Smooth muscle cell (in vitro differentiated cells): ENCODE measurements around the gene CNTRL. TPM values are rescaled to one million over a fixed set of nuclear protein-coding genes. Genes with fewer than 3 reads are reported as not detected.
"Not testable (repeated sequence)": the region's sequence is repeated elsewhere in the genome, so short reads cannot be mapped to it uniquely, and the experiment has no call there.

Source experiments
- DNase-seq: peaks from one replicate; lab custom pipeline; 2025; ENCODE audit not compliant: unreplicated experiment; lab: John Stamatoyannopoulos, UW
- H2AFZ ChIP-seq: fragments of 200-600 bp; sonication (generic); 2 replicates; pipeline ENCODE4 v1.6.0; 2016; ENCODE audit warnings: antibody characterized with exemption, low read depth, mild to moderate bottlenecking
- H3F3A ChIP-seq: fragments of 200-600 bp; sonication (generic); 2 replicates; pipeline ENCODE4 v1.6.0; 2017; ENCODE audit warnings: antibody characterized with exemption, low read depth
- H3K27ac ChIP-seq: fragments of 200-600 bp; sonication (generic); 2 replicates; pipeline ENCODE4 v1.5.1; 2016; ENCODE audit warnings: low read depth, mild to moderate bottlenecking
- H3K27me3 ChIP-seq: fragments of 200-600 bp; sonication (generic); 2 replicates; pipeline ENCODE4 v1.6.1; 2016; ENCODE audit warnings: low read depth, mild to moderate bottlenecking
- H3K36me3 ChIP-seq: fragments of 200-600 bp; sonication (generic); 2 replicates; pipeline ENCODE4 v1.5.1; 2016; ENCODE audit warnings: low read depth
- H3K4me1 ChIP-seq: fragments of 200-600 bp; sonication (generic); 2 replicates; pipeline ENCODE4 v1.5.1; 2016; ENCODE audit warnings: low read depth
- H3K4me2 ChIP-seq: fragments of 200-600 bp; sonication (generic); 2 replicates; pipeline ENCODE4 v1.6.0; 2016; ENCODE audit warnings: mild to moderate bottlenecking
- H3K4me3 ChIP-seq: fragments of 200-600 bp; sonication (generic); 2 replicates; pipeline ENCODE4 v1.5.1; 2016; ENCODE audit warnings: mild to moderate bottlenecking
- H3K79me2 ChIP-seq: fragments of 200-600 bp; sonication (generic); 2 replicates; pipeline ENCODE4 v1.6.0; 2016; ENCODE audit warnings: low read depth, mild to moderate bottlenecking
- H3K9ac ChIP-seq: fragments of 200-600 bp; sonication (generic); 2 replicates; pipeline ENCODE4 v1.6.0; 2016; ENCODE audit warnings: low read depth
- H3K9me3 ChIP-seq: fragments of 200-600 bp; sonication (generic); replicated peaks from 2 replicates; pipeline ENCODE4 v1.5.1; 2016; ENCODE audit warnings: low read depth
- H4K20me1 ChIP-seq: fragments of 200-600 bp; sonication (generic); 2 replicates; pipeline ENCODE4 v1.6.0; 2016; ENCODE audit warnings: low read depth
- WGBS: methylation state at CpG from one replicate; pipeline ENCODE4 v1.1.7; 2016; ENCODE audit warnings: low lambda C conversion rate; 5-methylcytosine and 5-hydroxymethylcytosine counted together
- polyA plus RNA-seq: library from polyadenylated mRNA; unstranded; fragments of >200 nt; fragmentation: Nextera tagmentation; extraction: Ambion mirVana; gene quantifications from 2 replicates; pipeline ENCODE4 v1.2.1, GENCODE V29; 2016
- total RNA-seq: library from RNA; depleted of rRNA; stranded (reverse); fragments of >200 nt; gene quantifications from 2 replicates; pipeline ENCODE4 v1.2.3, GENCODE V29; 2014
- TF ChIP-seq, protein P1 (sequence below): fragments of 200-600 bp; sonication (generic); IDR thresholded peaks from 2 replicates; pipeline ENCODE4 v1.5.1; 2017; ENCODE audit warnings: borderline replicate concordance, mild to moderate bottlenecking, antibody characterized with exemption; ENCODE audit not compliant: insufficient read depth, poor library complexity, severe bottlenecking

The CNTRL gene, protein sequence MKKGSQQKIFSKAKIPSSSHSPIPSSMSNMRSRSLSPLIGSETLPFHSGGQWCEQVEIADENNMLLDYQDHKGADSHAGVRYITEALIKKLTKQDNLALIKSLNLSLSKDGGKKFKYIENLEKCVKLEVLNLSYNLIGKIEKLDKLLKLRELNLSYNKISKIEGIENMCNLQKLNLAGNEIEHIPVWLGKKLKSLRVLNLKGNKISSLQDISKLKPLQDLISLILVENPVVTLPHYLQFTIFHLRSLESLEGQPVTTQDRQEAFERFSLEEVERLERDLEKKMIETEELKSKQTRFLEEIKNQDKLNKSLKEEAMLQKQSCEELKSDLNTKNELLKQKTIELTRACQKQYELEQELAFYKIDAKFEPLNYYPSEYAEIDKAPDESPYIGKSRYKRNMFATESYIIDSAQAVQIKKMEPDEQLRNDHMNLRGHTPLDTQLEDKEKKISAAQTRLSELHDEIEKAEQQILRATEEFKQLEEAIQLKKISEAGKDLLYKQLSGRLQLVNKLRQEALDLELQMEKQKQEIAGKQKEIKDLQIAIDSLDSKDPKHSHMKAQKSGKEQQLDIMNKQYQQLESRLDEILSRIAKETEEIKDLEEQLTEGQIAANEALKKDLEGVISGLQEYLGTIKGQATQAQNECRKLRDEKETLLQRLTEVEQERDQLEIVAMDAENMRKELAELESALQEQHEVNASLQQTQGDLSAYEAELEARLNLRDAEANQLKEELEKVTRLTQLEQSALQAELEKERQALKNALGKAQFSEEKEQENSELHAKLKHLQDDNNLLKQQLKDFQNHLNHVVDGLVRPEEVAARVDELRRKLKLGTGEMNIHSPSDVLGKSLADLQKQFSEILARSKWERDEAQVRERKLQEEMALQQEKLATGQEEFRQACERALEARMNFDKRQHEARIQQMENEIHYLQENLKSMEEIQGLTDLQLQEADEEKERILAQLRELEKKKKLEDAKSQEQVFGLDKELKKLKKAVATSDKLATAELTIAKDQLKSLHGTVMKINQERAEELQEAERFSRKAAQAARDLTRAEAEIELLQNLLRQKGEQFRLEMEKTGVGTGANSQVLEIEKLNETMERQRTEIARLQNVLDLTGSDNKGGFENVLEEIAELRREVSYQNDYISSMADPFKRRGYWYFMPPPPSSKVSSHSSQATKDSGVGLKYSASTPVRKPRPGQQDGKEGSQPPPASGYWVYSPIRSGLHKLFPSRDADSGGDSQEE (N-terminal part only)
- 9.1 and 9.5 TPM in 2 replicates for total RNA-seq
- polyA plus RNA-seq = 2.8 and 3.6 TPM in 2 replicates

GRCh38 chr9:121074370-121075250, at the start of gene CNTRL:
CNTRL (plus strand) TSS chr9:121074955; CDS start chr9:121088327, 13,372 bp downstream.
- peaks cover 9% of the 10 kb centered on the region for H3K27me3 ChIP-seq
- peak within 1 kb of the TSS; percentile 78 for H3K27ac ChIP-seq
- H3K4me2 ChIP-seq = peak within 1 kb of the TSS; percentile 87
- no peaks in the 10 kb centered on the region for H3K36me3 ChIP-seq
- peak; percentile 78 for DNase-seq
- H3K4me3 ChIP-seq = peak within 1 kb of the TSS; percentile 66
- H3K9me3 ChIP-seq = no peaks in the 10 kb centered on the region
- H3K79me2 ChIP-seq = no peaks in the 10 kb centered on the region
- peak within 1 kb of the TSS; percentile 82 for H3K9ac ChIP-seq
- TF ChIP-seq, protein P1, sequence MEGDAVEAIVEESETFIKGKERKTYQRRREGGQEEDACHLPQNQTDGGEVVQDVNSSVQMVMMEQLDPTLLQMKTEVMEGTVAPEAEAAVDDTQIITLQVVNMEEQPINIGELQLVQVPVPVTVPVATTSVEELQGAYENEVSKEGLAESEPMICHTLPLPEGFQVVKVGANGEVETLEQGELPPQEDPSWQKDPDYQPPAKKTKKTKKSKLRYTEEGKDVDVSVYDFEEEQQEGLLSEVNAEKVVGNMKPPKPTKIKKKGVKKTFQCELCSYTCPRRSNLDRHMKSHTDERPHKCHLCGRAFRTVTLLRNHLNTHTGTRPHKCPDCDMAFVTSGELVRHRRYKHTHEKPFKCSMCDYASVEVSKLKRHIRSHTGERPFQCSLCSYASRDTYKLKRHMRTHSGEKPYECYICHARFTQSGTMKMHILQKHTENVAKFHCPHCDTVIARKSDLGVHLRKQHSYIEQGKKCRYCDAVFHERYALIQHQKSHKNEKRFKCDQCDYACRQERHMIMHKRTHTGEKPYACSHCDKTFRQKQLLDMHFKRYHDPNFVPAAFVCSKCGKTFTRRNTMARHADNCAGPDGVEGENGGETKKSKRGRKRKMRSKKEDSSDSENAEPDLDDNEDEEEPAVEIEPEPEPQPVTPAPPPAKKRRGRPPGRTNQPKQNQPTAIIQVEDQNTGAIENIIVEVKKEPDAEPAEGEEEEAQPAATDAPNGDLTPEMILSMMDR = no peak
- H4K20me1 ChIP-seq = no peaks in the 10 kb centered on the region
- H3K4me1 ChIP-seq = peaks cover 8% of the 10 kb centered on the region
- peak within 1 kb of the TSS; percentile 83 for H2AFZ ChIP-seq
- no peaks in the 10 kb centered on the region for H3F3A ChIP-seq
- under 1% methylated on average over 75 of the region's 85 CpGs for WGBS

- Histone ChIP-seq H3K36me3 (no peaks in the 10 kb centered on the region), H3K4me3 (no peak overlapping the region), H4K20me1 (no peaks in the 10 kb centered on the region), H3K4me2 (no peak overlapping the region), H3K27ac (no peak overlapping the region), H3K9ac (no peak overlapping the region), H3K9me3 (no peaks in the 10 kb centered on the region), H3K4me1 (no peaks in the 10 kb centered on the region), H3F3A (no peaks in the 10 kb centered on the region), H3K27me3 (no peaks in the 10 kb centered on the region), H3K79me2 (no peaks in the 10 kb centered on the region), H2AFZ (no peak overlapping the region)
- DNase-seq = no peak
- TF ChIP-seq, protein P1 = no peak
- 52% methylated on average over 3 of the region's 3 CpGs for WGBS
Observed at GRCh38 chr9:121026260-121026691, 48.5 kb upstream of the CNTRL start.

DNA sequence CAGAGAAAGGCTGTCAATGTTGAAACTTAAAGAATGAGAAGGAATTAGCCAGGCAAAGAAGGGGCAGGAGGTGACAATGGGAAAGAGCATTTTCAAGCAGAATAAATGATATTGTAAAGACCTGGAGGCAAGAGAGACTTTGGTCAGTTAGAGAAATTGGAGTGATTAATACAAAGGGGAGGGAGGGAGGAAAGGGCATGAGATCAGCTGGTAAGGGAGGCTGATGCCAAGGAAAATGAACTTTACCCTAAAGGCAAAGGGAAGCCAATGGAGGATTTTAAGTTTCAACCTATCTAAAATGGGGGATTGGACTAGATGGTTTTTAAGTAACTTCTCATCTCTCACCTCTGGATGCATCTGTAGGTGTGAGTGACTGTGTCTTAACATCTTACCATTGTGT, 48.0 kb upstream of the CNTRL start:
- no peak for DNase-seq
- no peak overlapping the region for H3K27ac ChIP-seq
- TF ChIP-seq, protein P1 = no peak
- no peaks in the 10 kb centered on the region for H4K20me1 ChIP-seq
- H3K4me2 ChIP-seq = no peak overlapping the region
- H3F3A ChIP-seq = no peaks in the 10 kb centered on the region
- no peaks in the 10 kb centered on the region for H3K36me3 ChIP-seq
- H3K9me3 ChIP-seq = no peaks in the 10 kb centered on the region
- no peak overlapping the region for H3K9ac ChIP-seq
- no peaks in the 10 kb centered on the region for H3K79me2 ChIP-seq
- H3K4me1 ChIP-seq = no peaks in the 10 kb centered on the region
- H2AFZ ChIP-seq = no peak overlapping the region
- H3K4me3 ChIP-seq = no peak overlapping the region
- no peaks in the 10 kb centered on the region for H3K27me3 ChIP-seq

DNA sequence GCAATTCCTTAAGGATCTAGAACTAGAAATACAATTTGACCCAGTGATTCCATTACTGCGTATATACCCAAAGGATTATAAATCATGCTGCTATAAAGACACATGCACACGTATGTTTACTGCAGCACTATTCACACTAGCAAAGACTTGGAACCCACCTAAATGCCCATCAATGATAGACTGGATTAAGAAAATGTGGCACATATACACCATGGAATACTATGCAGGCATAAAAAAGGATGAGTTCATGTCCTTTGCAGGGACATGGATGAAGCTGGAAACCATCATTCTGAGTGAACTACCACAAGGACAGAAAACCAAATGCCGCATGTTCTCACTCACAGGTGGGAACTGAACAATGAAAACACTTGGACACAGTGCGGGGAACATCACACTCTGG, 46.5 kb upstream of the CNTRL start:
- not testable (repeated sequence) for H3K27ac ChIP-seq, DNase-seq, H4K20me1 ChIP-seq, H3K27me3 ChIP-seq, H3K4me3 ChIP-seq, H3K9me3 ChIP-seq, H3K79me2 ChIP-seq, H2AFZ ChIP-seq, H3K36me3 ChIP-seq, H3K9ac ChIP-seq, H3F3A ChIP-seq, H3K4me1 ChIP-seq, H3K4me2 ChIP-seq
- 72% methylated on average over 4 of the region's 4 CpGs for WGBS
